Measurements from ENCODE around the gene NLRP4. TPM values are rescaled to one million over a fixed set of nuclear protein-coding genes. Genes with fewer than 3 reads are reported as not detected.

NLRP4 gene
- total RNA-seq, 4 donors from 2014 or later: not detected

GRCh38 chr19:55812449-55812848 lies 23.9 kb upstream of the NLRP4 start:
- H3K4me3 ChIP-seq (ENCODE audit: low read depth, poor library complexity, severe bottlenecking): no peak overlapping the region
- TF ChIP-seq CTCF (IDR thresholded peaks at IDR 0.05) (no peak), POLR2A (IDR thresholded peaks at IDR 0.05) (no peak)
- WGBS, 2 donors: 51 to 57% methylated on average over 7 of the region's 7 CpGs
- intact Hi-C loops (cut with DNase I; ENCODE audit: low total_unique reads): no loop called here
- DNase-seq (ENCODE audit: low spot score in 2 of 2): no peak

DNA sequence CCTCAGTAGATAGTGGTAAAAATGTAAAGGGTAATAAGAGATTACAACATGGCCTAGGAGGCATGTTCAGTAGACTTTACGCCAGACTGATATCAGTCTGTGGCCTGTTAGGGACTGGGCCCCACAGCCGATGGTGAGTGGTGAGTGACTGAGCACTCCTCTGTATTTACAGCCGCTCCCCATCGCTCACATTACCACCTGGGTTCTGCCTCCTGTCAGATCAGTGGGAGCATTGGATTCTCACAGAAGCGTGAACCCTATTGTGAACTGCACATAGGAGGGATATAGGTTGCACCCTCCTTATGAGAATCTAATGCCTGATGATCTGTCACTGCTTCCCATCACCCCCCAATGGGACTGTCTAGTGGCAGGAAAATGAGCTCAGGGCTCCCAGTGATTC lies 22.4 kb upstream of the NLRP4 start:
- intact Hi-C loops (cut with DNase I; ENCODE audit: low total_unique reads): no loop called here
- WGBS, 2 donors: 92 to 93% methylated on average over 5 of the region's 5 CpGs
- no peak for DNase-seq (ENCODE audit: low spot score in 2 of 2)

GRCh38 chr19:55820037-55820436 lies 16.3 kb upstream of the NLRP4 start:
- DNase-seq (ENCODE audit: low spot score in 2 of 2): no peak
- WGBS, 2 donors: 79 to 93% methylated on average over 3 of the region's 3 CpGs

More for the DNA sequence above, 22.4 kb upstream of the NLRP4 start:
- no peak overlapping the region for H3K4me3 ChIP-seq (ENCODE audit: low read depth, poor library complexity, severe bottlenecking)
- TF ChIP-seq CTCF (IDR thresholded peaks at IDR 0.05) (no peak), POLR2A (IDR thresholded peaks at IDR 0.05) (no peak)

DNA sequence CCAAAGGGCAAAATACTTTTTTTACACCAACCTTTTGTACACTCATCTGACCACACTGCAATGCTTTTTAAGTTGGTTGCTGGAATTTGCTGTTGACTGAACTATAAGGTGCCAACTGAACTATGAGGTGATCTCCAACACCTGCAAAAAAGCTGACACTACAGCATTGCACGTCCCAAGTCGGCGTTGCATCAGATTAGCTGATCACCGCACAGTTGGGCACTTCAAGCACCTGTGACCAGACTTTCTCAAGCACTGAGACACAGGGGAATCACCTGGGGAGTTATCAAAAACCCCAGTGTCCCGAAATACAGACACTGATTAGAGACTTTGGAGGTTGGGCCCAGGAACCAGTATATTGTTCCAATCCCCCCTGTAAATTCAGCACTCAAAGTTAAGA lies 5.7 kb upstream of the NLRP4 start:
- intact Hi-C loops (cut with DNase I; ENCODE audit: low total_unique reads): no loop called here

More at GRCh38 chr19:55820037-55820436, 16.3 kb upstream of the NLRP4 start:
- intact Hi-C loops (cut with DNase I; ENCODE audit: low total_unique reads): no loop called here
- no peak overlapping the region for H3K4me3 ChIP-seq (ENCODE audit: low read depth, poor library complexity, severe bottlenecking)
- TF ChIP-seq POLR2A (IDR thresholded peaks at IDR 0.05): no peak
- no peak for TF ChIP-seq CTCF (IDR thresholded peaks at IDR 0.05)

DNA sequence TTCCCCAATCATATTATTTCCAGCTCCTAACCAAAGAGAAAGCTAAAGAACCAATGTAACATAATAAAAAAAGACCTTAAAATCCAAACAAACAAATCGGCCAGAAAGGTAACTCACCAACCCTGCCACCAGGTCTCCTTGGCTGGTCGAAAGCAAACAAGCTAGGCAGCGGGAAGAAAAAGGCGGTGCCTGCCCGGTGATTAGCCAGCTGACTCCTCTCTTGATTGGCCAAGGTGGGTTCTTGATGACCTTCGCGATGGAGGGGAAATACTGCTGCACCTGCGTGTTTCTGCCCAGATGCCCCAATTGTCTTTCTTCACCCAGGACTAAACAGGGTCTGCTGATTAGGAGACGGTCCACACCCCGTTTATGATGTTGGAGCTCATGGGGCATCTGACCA lies 4.5 kb upstream of the NLRP4 start, which contains the start of gene NLRP11:
NLRP11 (minus strand) TSS at position 154 of the 400 bp plus-strand sequence. CDS start 13,825 bp downstream, outside the sequence.
- H3K4me3 ChIP-seq (ENCODE audit: low read depth, poor library complexity, severe bottlenecking): no peak within 1 kb of the TSS
- no peak for DNase-seq (ENCODE audit: low spot score in 2 of 2)
- intact Hi-C loops (cut with DNase I; ENCODE audit: low total_unique reads): no loop called here
- no peak for TF ChIP-seq POLR2A (IDR thresholded peaks at IDR 0.05)
- TF ChIP-seq CTCF (IDR thresholded peaks at IDR 0.05): no peak
- WGBS, 2 donors: 85 to 86% methylated on average over 10 of the region's 10 CpGs

More for the DNA sequence above, 5.7 kb upstream of the NLRP4 start:
- WGBS, 2 donors: 76 to 84% methylated on average over 5 of the region's 5 CpGs
- no peak overlapping the region for H3K4me3 ChIP-seq (ENCODE audit: low read depth, poor library complexity, severe bottlenecking)
- no peak for DNase-seq (ENCODE audit: low spot score in 2 of 2)
- no peak for TF ChIP-seq POLR2A (IDR thresholded peaks at IDR 0.05)
- no peak for TF ChIP-seq CTCF (IDR thresholded peaks at IDR 0.05)

- TF ChIP-seq CTCF (IDR thresholded peaks at IDR 0.05) (no peak), POLR2A (IDR thresholded peaks at IDR 0.05) (no peak)
- WGBS, 2 donors: 61 to 83% methylated on average over 4 of the region's 4 CpGs
- DNase-seq (ENCODE audit: low spot score in 2 of 2): no peak
- intact Hi-C loops (cut with DNase I; ENCODE audit: low total_unique reads): no loop called here
- no peak overlapping the region for H3K4me3 ChIP-seq (ENCODE audit: low read depth, poor library complexity, severe bottlenecking)
These were observed 3.7 kb upstream of the NLRP4 start for GRCh38 chr19:55832676-55833075.
